Measurements from ENCODE around the gene ARHGEF26.

ARHGEF26 gene

GRCh38 chr3:154251610-154252009 is 130.4 kb downstream of the ARHGEF26 start:
- DNase-seq: no peak

GRCh38 chr3:154252759-154253638 is 131.8 kb downstream of the ARHGEF26 start:
- peak; percentile 53 for DNase-seq

GRCh38 chr3:154254527-154254926 is 133.3 kb downstream of the ARHGEF26 start:
- DNase-seq: no peak

- DNase-seq: no peak
Observed at GRCh38 chr3:154273381-154273780, 152.2 kb downstream of the ARHGEF26 start.

- no peak for DNase-seq
Observed at GRCh38 chr3:154274348-154274747, 153.2 kb downstream of the ARHGEF26 start.

- no peak for DNase-seq
Observed at GRCh38 chr3:154275292-154275691, 154.1 kb downstream of the ARHGEF26 start.

- DNase-seq: no peak
Observed at GRCh38 chr3:154275965-154276364, 154.8 kb downstream of the ARHGEF26 start.

- no peak for DNase-seq
Observed at GRCh38 chr3:154280161-154280560, 159.0 kb downstream of the ARHGEF26 start.

GRCh38 chr3:154285221-154285620 is 164.0 kb downstream of the ARHGEF26 start:
- DNase-seq: no peak

- no peak for DNase-seq
Observed at GRCh38 chr3:154290187-154290586, 169.0 kb downstream of the ARHGEF26 start.

- DNase-seq: no peak
Observed at GRCh38 chr3:154294016-154294415, 172.8 kb downstream of the ARHGEF26 start.

- no peak for DNase-seq
Observed at GRCh38 chr3:154301561-154301960, 180.4 kb downstream of the ARHGEF26 start.

- no peak for DNase-seq
Observed at GRCh38 chr3:154304116-154304786, 183.1 kb downstream of the ARHGEF26 start.

GRCh38 chr3:154304936-154305335 is 183.7 kb downstream of the ARHGEF26 start:
- no peak for DNase-seq

- DNase-seq: no peak
Observed at GRCh38 chr3:154307363-154307762, 186.2 kb downstream of the ARHGEF26 start.

Data from right kidney (tissue), 1 donor.